Body of pancreas (tissue), 4 donors: Measurements from ENCODE around the gene ATXN1.

ENCODE experiments used
- POLR2A ChIP-seq, 3 donors: fragments of 450-650 bp; IDR thresholded peaks; one replicate each; pipeline ENCODE4 v1.6.1; 2016; ENCODE audit warnings: antibody characterized with exemption in 3 of 3, mild to moderate bottlenecking in 2 of 3
- TF ChIP-seq, protein P1 (sequence below), 7 experiments: fragments of 450-650 bp in 4 of 7; fragments of 200-600 bp in 3 of 7; sonication (generic) in 3 of 7; IDR thresholded peaks; one replicate each; pipeline ENCODE4 v1.5.1; 2016 to 2019; ENCODE audit warnings: antibody characterized with exemption in 7 of 7

DNA sequence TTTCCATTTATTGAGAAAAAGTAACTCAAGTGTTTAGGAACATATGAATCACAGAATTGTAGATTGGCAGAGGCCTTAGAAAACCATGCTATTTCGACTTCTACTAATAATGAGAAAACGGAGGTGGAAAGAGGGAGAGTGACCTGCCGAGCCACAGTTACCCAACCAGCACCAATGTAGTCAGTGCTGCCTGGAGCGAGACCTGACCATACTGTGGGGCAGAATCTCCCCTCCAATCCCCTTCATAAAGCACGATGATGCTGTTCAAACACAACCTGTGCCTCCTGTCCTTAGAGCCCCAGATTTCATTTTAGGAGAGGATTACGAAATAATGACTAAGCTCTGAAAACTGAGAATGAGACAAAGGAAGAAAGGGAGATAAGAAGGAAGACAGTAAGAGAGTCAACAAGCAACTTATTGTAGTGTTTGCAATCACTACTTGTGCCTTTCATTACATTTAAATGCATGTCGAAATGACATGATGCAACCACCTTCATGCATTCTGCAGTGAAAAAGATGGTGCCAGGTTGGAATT lies 70.6 kb downstream of the ATXN1 start:
- TF ChIP-seq POLR2A (IDR thresholded peaks at IDR 0.05), result no peak
- TF ChIP-seq, protein P1, sequence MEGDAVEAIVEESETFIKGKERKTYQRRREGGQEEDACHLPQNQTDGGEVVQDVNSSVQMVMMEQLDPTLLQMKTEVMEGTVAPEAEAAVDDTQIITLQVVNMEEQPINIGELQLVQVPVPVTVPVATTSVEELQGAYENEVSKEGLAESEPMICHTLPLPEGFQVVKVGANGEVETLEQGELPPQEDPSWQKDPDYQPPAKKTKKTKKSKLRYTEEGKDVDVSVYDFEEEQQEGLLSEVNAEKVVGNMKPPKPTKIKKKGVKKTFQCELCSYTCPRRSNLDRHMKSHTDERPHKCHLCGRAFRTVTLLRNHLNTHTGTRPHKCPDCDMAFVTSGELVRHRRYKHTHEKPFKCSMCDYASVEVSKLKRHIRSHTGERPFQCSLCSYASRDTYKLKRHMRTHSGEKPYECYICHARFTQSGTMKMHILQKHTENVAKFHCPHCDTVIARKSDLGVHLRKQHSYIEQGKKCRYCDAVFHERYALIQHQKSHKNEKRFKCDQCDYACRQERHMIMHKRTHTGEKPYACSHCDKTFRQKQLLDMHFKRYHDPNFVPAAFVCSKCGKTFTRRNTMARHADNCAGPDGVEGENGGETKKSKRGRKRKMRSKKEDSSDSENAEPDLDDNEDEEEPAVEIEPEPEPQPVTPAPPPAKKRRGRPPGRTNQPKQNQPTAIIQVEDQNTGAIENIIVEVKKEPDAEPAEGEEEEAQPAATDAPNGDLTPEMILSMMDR (IDR thresholded peaks at IDR 0.05), result no peak
